ENCODE results near the gene ZCWPW1.

DNA sequence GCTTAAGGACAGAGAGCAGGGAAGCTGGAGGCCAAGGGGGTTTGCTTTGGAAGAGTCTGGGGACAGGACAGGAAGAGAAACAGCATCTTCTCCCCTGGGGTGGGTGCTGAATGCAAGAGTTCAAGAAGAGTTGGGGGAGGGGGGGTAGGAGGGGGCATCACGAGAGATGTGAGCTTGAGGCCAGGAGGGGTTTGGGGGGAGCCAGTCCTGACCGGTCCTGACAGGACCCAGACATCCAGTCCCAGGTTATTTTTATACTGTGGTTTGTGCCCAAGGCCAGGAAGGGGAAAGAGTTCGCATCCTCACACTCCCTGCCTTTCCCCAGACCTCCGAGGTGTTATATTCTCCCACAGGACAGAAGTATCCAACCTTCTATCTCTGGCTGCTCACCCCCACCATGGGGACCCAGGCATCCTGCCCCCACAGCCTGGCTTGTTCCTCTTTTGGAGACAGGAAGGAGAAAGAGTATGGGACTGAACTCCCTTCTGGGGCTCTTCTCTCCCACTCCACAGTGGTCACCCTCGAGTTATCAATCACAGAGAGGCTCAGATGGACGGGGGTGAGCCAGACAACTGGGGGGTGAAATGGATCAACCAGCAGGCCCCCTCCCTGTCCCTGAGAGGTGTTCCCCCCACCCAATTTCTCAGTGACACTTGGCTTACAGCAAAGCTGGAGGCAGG is 47.7 kb upstream of the ZCWPW1 start:
- TF ChIP-seq EZH2 (IDR thresholded peaks at IDR 0.05; ENCODE audit: insufficient read depth, poor library complexity, severe bottlenecking): no peak
- no peak for TF ChIP-seq EZH2phosphoT487 (IDR thresholded peaks at IDR 0.05; ENCODE audit: insufficient read depth, low read depth)
